GM18520 (cell line): ENCODE data around the gene CDH23.

Experiments used
- ATAC-seq: cut with Tn5 transposase; IDR thresholded peaks from one replicate; pipeline ENCODE4 v1.9.1; 2021; ENCODE audit not compliant: unreplicated experiment

The CDH23 gene

DNA sequence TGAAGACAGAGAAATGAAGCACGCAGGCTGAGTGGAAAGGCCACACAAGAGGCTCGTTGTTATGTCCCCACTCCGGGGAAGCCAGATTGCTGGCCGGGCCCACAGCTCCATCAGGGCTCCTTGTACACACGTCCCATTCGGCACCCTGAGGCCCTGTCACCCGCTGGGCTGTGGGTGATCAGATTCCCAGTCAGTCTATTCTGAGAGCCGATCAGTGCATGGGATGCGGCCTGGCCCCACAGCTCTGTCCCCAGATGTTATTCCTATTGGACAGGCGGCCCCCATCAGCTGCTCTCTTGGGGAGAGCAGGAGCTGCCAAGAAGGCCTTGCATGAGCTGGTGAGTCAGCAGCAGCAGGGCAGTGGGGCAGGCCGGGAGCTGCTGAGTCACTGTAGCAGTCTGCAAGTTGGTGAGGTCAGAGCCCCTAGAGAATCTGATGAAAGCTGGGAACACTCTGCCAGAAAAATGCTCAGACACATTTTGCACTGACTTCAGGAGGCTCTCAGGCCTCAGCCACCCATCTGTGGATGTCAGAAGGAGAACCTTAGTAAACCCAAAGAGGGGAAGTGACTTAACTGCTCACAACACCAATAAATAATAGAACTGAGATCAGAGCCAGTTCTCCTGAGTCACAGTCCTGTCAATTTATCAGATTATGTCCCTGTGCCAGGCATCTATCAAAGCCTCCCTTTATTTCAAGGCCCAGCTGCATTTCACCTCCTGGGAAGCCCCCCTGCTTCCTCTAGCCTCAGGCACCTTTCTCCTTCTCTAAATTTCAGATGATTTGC is 463.7 kb downstream of the CDH23 start:
- no peak for ATAC-seq

DNA sequence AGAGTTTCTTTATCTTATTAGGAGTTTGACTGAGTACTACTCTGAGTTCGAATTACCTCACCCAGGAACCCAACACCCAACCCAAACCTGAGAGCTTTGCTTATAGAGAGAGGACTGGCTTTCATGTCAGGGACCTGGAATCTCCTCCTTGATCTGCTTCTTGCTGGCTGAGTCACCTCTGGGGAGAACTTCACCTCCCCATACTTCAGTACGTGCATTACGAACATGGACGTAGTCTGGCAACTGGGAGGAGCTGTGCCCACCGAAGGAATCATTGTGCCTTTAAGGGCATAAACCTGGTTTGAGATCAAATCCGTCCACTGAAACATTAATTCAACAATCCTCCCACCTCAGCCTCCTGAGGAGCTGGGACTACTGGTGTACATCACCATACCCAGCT is 466.5 kb downstream of the CDH23 start:
- no peak for ATAC-seq

GRCh38 chr10:71864911-71865361 is 468.2 kb downstream of the CDH23 start:
- ATAC-seq: no peak
